HL-60 (cell line): Measurements from ENCODE around the gene SOCS6.

Experiments used
- CTCF ChIP-seq: IDR thresholded peaks from one replicate; pipeline ENCODE4 v1.5.1; 2011; ENCODE audit warnings: low read length, control low read depth, inconsistent platforms; ENCODE audit not compliant: insufficient read depth
- POLR2AphosphoS5 ChIP-seq: IDR thresholded peaks from 2 replicates; pipeline ENCODE4 v1.6.1; 2012; ENCODE audit warnings: low read depth
- REST ChIP-seq: IDR thresholded peaks from 2 replicates; pipeline ENCODE4 v1.6.1; 2012; ENCODE audit warnings: low read depth; ENCODE audit not compliant: insufficient replicate concordance

DNA sequence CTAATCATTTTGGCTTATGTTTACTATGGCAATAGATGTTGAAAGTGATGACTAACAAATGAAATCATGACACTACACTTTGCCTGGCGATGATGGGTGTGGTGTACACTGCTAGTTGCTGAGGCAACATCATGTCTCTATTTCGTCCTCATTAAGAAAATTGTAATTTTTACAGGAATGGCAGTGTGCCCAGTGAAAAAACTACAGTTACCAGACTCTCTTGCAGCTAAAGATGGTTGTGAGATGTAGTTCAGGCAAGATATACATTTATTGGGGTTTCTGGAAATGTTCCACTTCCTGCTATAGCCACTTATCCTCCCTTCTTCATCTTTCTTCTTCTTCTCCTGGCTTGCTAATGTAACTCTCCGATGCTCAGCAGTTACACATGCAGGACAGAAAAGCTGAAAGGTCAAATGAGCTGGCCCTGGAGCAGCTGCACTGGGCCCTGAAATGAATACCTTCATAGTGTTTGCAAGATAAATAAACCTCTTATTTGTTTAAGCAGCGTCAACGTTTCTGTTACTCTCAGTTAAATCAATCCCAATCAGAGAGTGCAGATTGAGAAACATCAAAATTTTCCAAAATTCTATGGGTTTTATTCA lies 46.0 kb downstream of the SOCS6 start:
- no peak for TF ChIP-seq CTCF
- TF ChIP-seq POLR2AphosphoS5: no peak
- TF ChIP-seq REST: no peak
